Activated CD4-positive, alpha-beta T cell treated with anti-CD3 and anti-CD28 coated beads for 4 hours (primary cell): ENCODE results near the gene AMY1A.
"Not testable (repeated sequence)": the region's sequence is repeated elsewhere in the genome, so short reads cannot be mapped to it uniquely, and the experiment has no call there.

ENCODE experiments used
- DNase-seq, 2 donors: peaks; one replicate each; pipeline ENCODE4 v3.0.0-alpha.2; 2020

The AMY1A gene

GRCh38 chr1:103655460-103655859, at the start of gene AMY1A:
Gene AMY1A (plus strand): TSS chr1:103655760. CDS start chr1:103656331, 571 bp downstream.
- not testable (repeated sequence) for DNase-seq

GRCh38 chr1:103616362-103616761, 39.2 kb upstream of the AMY1A start:
- DNase-seq, result no peak

DNA sequence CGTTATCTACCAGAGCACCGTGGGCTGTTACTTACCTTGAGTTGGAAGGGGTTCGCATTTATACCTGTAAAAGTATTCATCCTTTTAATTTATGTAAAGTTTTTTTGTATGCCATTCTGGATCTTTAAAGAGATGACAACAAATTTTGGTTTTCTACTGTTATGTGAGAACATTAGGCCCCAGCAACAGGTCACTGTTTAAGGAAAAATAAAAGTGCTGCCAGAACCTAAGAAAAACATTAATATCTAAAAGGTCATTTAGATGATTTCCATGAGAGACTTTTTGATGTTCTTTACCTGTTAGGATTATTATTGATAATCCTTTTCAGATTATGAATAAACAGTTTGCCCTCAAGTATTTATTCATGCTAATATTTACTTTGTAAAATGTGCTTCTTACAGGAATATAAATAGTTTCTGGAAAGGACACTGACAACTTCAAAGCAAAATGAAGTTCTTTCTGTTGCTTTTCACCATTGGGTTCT, 38.5 kb upstream of the AMY1A start, which contains the start of gene AMY2A:
Gene AMY2A, plus strand, starts transcription at position 434 of the 484 bp plus-strand sequence. Its CDS starts 14 bp downstream, at position 448.
- not testable (repeated sequence) for DNase-seq

DNA sequence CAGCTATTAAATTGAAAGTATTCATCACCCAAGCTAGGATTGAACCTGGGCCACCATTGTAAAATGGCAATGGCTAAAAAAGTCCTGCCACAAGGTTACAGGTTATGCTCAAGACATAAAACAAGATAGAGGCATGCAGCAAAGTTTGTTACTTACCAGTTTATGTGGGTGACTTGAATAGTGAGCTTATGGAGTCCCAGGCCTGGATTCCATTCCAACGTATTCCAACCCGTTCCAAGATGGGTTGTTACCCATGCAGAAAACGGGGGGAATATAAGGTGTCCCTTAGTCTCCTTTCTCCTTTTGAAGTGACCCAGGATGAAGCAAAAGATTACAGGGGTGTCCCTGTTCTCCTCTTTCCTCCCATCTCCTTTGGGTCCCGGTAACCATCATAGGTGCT, 28.1 kb upstream of the AMY1A start:
- DNase-seq, result not testable (repeated sequence)

GRCh38 chr1:103641194-103641593, 14.4 kb upstream of the AMY1A start:
- not testable (repeated sequence) for DNase-seq

DNA sequence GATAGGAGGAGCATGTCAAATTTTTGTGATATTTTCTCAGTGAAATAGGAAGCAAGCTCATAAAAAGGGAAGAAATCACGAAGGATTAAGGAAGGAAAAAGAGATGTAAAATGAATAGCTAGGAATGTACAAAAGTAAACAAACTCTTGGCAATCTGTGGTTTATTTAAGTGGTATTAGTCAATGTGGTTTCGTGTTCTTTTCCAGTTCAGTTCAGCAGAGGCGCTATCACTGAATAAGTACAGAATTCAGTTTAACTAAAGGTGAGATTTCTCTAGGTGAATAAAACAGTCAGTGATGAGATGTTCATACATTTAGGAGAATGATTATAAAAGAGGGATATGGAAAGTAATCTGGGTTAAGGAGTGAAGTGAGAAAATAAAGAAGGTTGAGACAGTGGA, 11.7 kb upstream of the AMY1A start:
- DNase-seq, result not testable (repeated sequence)

- not testable (repeated sequence) for DNase-seq
These were observed 5.3 kb upstream of the AMY1A start for GRCh38 chr1:103650305-103650704.

GRCh38 chr1:103650889-103651288, 4.7 kb upstream of the AMY1A start:
- DNase-seq, result not testable (repeated sequence)

DNA sequence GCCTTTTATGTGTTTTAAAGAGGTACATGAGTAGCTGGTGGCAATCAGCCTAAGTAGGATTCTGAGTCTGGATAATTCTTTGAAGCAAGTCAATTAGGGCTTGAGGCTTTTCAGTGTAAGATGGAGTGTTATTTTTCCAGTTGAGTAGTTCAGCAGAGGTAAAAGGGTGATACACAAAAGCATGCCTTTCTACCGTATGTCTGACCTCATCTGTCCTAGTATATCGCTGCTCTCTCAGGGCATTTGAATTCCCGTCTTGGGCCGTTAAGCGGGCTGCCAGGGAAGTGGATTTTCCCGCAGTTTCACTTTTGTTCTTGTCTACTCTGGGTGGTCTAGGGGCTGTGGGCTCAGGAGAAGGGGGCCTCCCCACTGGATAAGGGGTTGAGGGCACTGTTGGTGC, 1.4 kb upstream of the AMY1A start:
- not testable (repeated sequence) for DNase-seq

DNA sequence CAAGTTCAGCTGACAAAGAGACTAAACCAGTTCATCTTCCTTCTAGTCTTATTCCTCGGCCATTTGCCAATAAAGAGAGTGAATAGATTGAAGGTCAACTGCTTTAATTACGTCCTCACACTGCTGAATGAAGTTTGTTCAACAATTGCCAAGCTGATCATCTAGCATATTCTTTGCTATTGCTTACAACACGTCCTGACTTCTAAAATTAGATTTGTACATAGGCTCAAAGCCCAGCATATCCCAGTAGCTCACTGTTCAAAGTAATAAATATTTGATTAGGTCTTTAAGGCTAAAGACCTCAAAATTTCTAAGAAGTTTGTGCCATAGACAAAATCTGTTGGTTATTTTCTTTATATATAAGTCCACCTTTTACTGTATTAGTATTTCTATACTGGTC, 20.8 kb downstream of the AMY1A start:
- not testable (repeated sequence) for DNase-seq

DNA sequence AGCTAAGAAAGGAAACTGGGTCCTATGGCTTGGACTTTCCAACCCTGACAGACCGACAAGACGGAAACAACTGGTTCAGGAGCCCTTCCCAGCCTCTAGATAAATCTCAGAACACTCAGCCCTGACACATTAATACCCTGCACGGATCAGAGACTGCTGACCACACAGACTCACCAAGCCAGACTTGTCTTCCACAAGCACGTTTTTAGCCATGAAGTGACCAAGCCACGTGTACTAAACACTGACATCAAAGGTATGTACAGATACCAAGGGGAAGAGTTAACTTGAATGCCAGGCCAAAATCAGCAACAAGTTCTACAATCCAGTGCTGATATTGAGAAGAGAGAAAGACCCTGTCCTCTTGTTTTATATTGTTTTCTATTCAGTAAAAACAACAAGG, 40.5 kb downstream of the AMY1A start, which contains the start of gene AMY1B:
Gene AMY1B, minus strand, starts transcription at position 101 of the 400 bp plus-strand sequence. CDS start 571 bp downstream, outside the sequence.
- DNase-seq, result not testable (repeated sequence)

GRCh38 chr1:103697430-103697829, 41.9 kb downstream of the AMY1A start:
- not testable (repeated sequence) for DNase-seq

DNA sequence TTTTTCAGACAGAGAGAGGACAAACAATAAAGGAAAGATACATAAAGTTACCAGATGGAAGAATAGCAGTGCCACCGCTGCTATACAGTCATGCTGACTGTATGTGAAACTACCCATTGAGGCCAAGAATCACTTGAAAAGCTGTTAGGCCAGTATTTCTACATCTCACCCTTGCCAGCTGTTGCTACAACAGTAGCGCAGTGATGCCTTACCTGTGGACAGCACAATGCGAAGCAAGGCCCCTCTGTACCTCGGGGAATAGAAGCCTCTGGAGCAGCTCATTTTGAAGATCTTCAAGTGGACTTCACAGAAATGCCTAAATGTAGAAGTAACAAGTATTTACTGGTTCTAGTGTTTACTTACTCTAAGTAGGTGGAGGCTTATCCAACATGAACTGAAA, 45.1 kb downstream of the AMY1A start:
- not testable (repeated sequence) for DNase-seq

GRCh38 chr1:103701256-103701655, 45.7 kb downstream of the AMY1A start:
- DNase-seq, result not testable (repeated sequence)

DNA sequence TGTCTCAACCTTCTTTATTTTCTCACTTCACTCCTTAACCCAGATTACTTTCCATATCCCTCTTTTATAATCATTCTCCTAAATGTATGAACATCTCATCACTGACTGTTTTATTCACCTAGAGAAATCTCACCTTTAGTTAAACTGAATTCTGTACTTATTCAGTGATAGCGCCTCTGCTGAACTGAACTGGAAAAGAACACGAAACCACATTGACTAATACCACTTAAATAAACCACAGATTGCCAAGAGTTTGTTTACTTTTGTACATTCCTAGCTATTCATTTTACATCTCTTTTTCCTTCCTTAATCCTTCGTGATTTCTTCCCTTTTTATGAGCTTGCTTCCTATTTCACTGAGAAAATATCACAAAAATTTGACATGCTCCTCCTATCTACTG, 52.1 kb downstream of the AMY1A start:
- not testable (repeated sequence) for DNase-seq

DNA sequence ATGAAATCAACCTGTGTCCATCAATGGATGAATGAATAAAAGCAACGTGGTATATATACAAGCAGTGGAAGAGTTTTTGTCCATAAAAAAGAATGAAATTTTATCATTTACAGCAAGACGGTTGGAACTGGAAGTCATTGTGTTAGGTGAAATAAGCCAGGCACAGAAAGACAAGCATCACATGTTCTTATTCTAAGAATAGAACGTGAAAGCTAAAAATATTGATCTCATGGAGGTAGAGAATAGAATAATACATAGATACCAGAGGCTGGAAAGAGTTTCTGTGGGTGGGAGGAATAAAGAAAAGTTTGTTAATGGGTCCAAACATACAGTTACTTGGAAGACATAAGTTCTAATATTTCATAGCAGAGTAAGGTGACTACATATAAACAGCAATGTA, 54.8 kb downstream of the AMY1A start:
- DNase-seq, result not testable (repeated sequence)
